Fibroblast of skin of left quadriceps (primary cell): ENCODE results near the gene ZNF678.

Experiments used
- DNase-seq, 2 experiments: peaks; one replicate each; pipeline ENCODE4 v3.0.0-alpha.2; 2013; ENCODE audit warnings: low read depth in 2 of 2

Gene ZNF678

DNA sequence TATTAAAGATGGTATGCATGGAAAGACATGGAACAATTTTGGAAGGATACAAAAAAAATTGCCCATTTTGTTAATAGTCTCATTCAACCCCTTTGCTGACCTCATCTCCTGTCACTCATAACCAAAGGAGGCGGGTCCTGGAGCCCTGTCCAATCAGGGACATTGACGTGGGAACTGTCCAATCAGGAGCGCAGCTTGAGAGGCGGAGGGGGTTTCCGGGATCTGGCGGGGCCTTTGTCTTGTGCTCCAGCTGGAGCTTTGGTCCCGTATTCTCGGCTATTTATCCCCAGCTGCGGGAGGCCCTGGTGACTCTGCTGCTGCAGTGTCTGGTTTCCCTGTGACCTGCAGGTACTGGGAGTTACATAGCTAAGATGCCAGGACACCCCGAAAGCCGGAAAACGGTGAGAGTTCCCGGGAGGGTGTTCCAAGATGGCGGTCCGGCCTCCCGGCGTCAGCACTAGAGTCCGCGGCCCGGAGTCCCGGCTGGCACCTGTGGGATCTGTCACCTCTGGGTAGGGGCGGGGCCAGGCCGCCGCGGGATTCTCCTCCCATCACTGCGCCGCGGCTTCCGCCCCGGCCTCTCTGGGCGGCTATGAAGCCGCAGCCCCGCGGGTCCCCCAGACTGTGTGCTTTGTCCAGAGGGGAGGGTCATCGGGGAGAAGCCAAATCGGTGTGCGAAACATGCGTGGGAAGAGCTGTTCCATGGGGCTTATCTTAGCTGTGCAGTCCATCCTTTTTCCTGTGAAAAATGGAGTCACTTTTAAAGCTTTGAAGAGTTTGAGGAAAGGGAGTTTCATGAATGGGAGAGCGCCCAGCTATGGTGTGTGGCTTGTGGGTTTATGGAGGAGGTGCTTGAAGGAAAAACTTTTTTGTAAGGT is at the start of gene ZNF678:
TSS of gene ZNF678 (plus strand) at position 233 of the 878 bp plus-strand sequence. CDS start 87,436 bp downstream, outside the sequence.
- DNase-seq: peak; percentile 86 to 88

DNA sequence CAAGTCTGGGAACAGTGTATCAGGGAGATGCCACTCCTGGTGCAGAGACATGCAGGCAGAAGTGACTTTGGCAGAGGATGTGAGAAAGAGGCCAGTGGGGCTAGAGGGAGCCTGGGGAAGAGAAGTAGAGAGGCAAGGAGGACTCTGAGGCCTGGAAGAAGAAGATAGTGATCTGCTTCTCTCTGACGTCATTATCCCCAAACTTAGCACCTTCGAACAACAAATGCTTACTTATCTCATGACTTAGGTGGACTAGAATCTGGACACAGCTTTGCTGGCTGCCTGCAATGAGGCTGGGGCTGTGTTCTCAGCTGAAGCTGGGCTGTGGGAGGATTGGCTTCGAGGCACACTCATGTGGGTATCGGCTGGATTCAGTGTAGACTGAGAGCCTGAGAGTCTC is 44.5 kb upstream of the ZNF678 start:
- no peak for DNase-seq

DNA sequence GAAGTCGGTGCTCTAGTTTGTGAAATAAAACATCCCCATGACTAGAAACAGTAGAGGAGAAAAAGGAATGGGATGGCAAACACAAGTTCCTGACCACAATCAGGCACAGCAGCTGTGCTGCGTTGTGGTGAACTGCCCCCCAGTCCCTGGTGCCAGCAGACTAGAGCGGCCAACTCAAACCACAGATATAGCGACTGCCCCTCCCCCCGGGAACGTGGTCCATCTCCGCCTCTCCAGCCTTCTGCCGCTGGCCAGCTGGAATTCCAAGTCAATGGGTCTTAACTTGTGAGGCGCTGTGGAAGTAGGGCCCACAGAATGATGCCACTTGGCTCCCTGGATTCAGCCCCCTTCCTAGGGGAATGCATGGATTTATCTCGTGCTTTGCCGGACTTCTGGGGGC is 41.6 kb upstream of the ZNF678 start:
- no peak for DNase-seq

DNA sequence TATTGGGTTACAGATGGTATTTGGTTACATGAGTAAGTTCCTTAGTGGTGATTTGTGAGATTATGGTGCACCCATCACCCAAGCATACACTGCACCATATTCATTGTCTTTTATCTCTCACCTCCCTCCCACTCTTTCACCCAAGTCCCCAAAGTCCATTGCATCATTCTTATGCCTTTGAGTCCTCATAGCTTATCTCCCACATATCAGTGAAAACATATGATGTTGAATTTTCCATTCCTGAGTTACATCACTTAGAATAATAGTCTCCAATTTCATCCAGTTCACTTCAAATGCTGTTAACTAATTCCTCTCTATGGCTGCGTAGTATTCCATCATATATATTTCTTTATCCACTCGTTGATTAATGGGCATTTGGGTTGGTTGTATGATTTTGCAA is 36.8 kb upstream of the ZNF678 start:
- no peak for DNase-seq

DNA sequence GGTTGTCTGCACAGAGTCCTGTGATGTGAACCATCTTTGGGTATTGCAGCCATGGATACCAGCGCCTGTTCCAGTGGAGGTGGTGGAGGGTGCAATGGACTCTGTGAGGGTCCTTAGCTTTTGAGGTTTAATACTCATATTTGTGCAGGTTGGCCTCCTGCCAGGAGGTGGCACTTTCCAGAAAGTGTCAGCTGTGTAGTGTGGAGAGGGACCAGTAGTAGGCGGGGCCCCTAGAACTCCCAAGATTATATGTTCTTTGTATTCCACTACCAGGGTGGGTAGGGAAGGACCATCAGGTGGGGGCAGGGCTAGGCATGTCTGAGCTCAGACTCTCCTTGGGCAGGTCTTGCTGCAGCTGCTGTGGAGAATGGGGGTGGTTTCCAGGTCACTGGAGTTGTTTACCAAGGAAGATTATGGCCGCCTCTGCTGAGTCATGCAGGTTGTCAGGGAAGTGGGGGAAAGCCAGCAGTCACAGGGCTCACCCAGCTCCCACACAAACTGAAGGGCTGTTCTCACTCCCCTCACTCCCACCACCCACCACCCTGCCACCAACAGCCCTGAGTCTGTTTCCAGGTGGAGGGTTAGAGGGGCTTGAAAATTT is 31.2 kb upstream of the ZNF678 start:
- no peak for DNase-seq

DNA sequence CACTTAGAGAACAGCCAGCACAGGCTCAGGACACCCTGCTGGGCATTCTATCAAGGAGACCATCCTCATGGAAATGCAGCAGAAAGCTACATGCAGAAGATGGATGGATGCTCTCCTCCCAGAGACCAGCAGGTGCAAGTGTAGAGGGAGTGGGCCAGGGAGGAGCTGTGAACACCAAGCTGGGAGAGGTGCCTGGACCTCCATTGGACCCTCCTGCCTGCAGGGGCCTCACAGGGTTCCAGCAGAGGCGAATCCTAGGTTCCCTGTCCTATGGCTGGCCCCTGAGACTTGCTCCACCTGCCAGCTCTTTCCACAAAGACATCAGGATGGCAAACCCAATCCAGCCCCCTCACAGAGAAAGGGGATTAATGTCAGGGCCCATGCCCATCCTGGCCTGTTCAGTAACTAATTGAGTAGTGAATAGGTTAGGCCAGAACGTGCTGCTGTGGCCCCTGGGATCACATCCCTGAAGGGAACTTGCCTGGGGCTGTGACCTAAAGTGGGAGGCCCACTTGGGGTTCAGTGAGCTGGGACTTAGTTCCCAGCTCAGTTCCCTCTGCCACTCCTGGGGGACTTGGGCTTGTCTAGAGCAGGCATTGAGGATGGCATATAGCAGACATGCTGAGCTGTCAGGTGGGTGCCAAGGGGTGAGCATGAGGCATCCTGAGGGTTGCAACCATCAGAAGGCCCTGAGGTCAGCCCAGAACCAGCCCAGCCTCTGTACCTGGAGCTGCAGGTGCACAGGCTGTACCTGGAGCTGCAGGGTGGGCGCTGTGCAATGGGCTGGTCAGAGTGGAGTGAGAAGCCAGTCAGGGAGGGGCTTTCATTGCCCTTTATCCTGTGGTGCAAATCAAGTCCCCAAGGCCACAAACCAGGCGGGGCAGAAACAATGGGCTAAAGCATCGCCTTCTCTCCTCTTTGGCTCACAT is 22.9 kb upstream of the ZNF678 start:
- no peak for DNase-seq

DNA sequence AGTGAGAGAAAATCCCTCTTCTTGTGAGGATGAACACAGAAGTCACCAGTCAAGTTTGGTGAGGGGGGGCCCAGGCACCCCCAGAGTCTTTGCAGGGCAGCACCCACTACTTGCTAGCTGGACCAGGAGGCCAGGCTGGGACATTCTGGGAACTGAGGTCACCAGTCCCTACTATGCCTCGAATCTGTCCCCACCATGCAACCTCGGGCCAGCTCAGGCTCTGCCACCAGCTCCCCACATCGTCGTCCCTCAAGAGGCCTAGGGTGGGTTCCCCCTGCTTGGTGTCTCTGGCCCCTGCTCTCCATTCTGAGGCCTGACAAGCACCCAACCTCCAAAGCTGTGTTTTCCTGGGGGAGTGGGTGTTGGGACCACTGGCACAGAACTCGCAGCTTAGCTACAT is 22.2 kb upstream of the ZNF678 start:
- DNase-seq: no peak

- DNase-seq: no peak
Measured at GRCh38 chr1:227541796-227542152, 21.6 kb upstream of the ZNF678 start.

DNA sequence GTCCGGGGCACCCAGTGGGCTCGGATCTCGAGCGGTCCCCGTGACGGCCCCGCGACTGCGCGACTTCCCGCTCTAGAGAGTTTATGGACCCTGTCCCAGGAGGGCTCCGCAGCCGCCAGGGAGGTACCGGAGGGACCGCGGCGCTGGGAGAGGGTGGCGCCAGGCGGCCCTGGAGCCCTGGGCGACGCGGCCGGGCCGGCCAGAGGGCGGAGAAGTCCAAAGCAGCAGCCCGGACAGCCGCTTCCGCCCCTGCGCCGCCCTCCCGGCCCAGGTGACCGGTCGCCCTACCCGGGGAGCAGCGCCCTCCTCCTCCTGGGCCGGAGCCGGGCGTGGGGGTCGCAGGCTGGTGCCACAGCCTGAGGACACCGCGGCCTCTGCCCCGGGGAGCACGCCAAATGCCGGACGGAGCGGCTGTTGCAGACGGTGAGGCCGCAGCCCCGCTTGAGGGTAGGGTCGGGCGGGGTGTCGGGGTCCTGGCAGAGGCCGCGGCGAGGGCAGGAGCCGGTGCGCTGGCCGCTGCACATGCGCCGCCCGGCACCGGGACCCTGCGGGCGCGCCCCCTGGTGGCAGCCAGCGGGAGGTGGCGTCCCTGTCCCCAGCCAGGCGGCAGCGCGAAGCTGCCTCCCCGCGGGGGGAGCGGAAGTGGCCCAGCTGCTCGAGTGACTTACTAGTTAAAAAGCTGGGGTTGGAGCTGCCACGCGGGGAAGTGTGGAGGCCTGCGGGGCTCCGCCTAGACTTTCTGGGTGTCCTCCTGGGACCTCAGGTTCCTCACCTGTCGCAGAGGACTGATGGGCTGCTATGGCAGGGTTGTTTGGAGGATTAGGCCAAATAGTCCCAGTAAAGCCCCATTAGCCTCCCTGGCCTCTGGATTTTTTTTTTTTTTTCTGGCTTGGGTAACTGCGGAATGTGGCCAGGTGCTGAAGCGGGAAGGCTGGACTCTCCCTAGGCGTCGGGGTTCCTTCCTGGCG is 20.9 kb upstream of the ZNF678 start:
- peak; percentile 48 to 57 for DNase-seq

DNA sequence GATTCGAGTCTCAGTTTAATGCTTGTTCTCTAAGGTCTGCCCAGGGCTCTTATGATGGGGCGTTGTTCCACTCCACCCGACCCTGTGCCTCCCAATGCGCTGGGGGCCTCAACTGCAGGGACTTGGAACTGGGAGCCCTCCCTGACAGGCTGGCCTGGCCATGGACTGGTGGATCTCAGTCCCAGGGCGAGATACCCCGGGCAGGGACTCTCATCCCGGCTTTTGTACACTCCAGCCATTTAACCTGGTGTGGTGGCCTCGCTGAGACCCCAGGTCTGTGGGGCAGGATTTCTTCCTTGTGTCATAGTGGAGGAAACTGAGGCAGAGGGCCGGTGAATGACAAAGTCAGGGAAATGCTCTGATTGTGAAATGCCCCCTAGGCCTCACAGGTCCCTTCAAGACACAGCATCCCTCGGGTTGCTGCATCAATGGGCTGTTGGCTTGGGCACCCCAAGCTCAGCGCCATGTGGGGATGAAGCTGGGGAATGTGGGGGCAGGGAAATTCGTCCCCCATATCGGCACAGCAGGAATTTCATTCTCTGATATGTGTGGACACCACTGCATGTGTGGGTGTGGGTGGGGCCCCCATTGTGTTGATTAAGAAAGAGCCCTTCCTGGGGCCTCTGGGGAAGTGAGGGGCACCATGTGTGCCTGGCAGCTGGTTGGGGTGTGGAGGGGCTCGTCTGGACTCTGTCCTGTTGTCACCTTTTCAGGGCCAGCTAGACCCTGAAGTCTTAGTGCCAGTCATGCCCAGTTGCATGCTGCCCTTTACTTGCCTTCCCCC is 19.9 kb upstream of the ZNF678 start:
- DNase-seq: no peak

GRCh38 chr1:227544067-227545050 is 19.0 kb upstream of the ZNF678 start:
- DNase-seq: no peak

GRCh38 chr1:227545361-227545760 is 18.0 kb upstream of the ZNF678 start:
- DNase-seq: no peak

GRCh38 chr1:227546059-227546458 is 17.3 kb upstream of the ZNF678 start:
- no peak for DNase-seq

DNA sequence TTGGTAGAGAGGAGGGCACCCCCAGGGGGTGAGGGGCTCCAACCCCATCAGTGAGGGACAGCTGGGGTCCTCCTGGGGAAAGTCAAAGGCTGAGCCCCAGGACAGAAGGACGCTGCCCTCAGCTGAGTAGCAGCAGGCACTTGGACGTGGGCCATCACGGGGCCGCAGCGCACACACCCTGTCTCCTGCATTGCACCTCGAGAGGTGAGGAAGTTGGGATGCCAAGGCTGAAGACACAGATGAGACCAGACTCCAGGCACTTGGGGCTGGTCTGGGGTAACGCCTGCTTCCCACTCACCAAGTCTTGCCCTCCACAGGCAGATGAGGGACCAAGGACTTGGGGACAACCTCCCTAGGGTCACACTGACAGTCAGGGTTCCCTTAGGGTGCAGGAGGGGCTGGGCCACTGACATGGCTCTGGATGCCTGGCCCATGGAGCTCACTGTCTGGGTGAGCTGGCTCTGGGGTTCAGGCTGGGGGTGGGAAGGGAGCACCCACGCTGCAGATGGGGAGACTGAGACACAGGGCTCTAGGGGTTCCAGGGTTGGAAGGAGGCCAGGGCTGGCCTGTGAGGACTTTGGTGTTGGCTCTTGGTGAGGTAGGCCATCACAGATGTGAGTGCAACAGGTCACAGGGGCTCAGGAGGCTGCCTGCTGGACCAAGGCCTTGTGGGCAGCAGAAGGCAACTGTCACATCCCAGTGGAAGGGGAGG is 16.6 kb upstream of the ZNF678 start:
- DNase-seq: no peak

- DNase-seq: no peak
Measured at GRCh38 chr1:227547310-227548118, 15.8 kb upstream of the ZNF678 start.

GRCh38 chr1:227548119-227548397 is 15.3 kb upstream of the ZNF678 start:
- DNase-seq: no peak

GRCh38 chr1:227548448-227548847 is 14.9 kb upstream of the ZNF678 start:
- no peak for DNase-seq

- no peak for DNase-seq
Measured at GRCh38 chr1:227549892-227550291, 13.5 kb upstream of the ZNF678 start.
